Measurements from ENCODE around the gene TMEM184B. TPM values are rescaled to one million over a fixed set of nuclear protein-coding genes. Genes with fewer than 3 reads are reported as not detected.

Gene TMEM184B
- total and polyA plus RNA-seq, 2 of the 8 experiments (the other 6 are each of a cell fraction or from before 2014, with no cell fraction given), result 41.6 to 81.0 TPM

DNA sequence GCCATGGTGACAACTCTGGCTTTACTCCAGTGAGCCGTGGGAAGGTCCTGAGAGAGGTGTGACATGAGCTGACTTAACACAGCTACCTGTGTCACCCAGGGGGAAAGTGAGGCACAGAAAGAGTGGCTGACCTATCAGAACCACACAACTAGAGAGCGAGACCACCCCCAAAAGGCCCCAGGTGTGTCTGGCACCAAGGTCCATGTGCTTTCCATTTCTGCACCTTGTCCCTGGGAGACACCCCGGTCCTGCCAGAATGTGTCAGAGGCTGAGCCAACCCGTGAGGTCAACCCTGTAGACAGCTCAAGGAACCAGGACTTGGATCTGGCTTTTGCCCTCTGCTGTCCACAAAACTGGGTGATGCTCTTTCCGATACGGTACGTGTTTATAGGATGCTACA lies 61.3 kb downstream of the TMEM184B start:
- Histone ChIP-seq H2BK120ac (replicated peaks; ENCODE audit: low read depth, low read length) (no peak overlapping the region), H3K4me3 (ENCODE audit: extremely low read depth in 1 of 4, insufficient read depth in 2 of 4, low read depth in 3 of 4, low read length in 4 of 4) (no peak overlapping the region), H2AFZ (ENCODE audit: low read length) (no peak overlapping the region), H3K27me3 (replicated peaks in 1 of 4; ENCODE audit: control insufficient read depth in 3 of 4, extremely low read depth in 1 of 4, insufficient read depth in 3 of 4, low read length in 3 of 4) (peaks cover 0 to 16% (median 13%) of the 10 kb centered on the region in 4 experiments; a peak in 5 of 7 replicates), H2BK12ac (ENCODE audit: low read depth, low read length) (no peak overlapping the region), H3K79me2 (ENCODE audit: control insufficient read depth in 1 of 2, insufficient read depth in 2 of 2, low read length in 2 of 2) (peaks cover 0 to 5% of the 10 kb centered on the region in 2 experiments; a peak in 1 of 4 replicates), H3K23ac (ENCODE audit: insufficient read length) (no peak overlapping the region), H3K23me2 (ENCODE audit: low read depth, low read length) (peaks cover 6% of the 10 kb centered on the region; the same call in 1 of the 2 replicates), H3K4ac (replicated peaks; ENCODE audit: insufficient read length, low read depth, low read length) (no peak overlapping the region), H2AK5ac (ENCODE audit: low read depth, low read length) (no peak overlapping the region), H2BK5ac (ENCODE audit: low read depth, low read length) (no peak overlapping the region), H4K5ac (ENCODE audit: insufficient read length, low read depth, low read length) (no peak overlapping the region), H3K9me3 (ENCODE audit: insufficient read depth in 2 of 2, low read depth in 1 of 2, low read length in 1 of 2) (no peaks in the 10 kb centered on the region), H3K4me2 (ENCODE audit: insufficient read depth in 1 of 2, low read depth in 2 of 2, low read length in 2 of 2) (no peak overlapping the region), H3K18ac (ENCODE audit: extremely low read depth, low read length) (no peak overlapping the region), H3K36me3 (ENCODE audit: control insufficient read depth in 2 of 4, insufficient read depth in 4 of 4, low read length in 3 of 4) (no peaks in the 10 kb centered on the region), H2BK15ac (ENCODE audit: low read length) (no peak overlapping the region), H3K27ac (ENCODE audit: low read depth, low read length) (no peak overlapping the region), H3K56ac (replicated peaks; ENCODE audit: insufficient read length, low read depth, low read length) (no peak overlapping the region), H3K9ac (replicated peaks in 1 of 4; ENCODE audit: extremely low read depth in 1 of 4, low read depth in 3 of 4, low read length in 3 of 4) (no peak overlapping the region), H3K4me1 (replicated peaks in 1 of 4; ENCODE audit: control insufficient read depth in 3 of 4, insufficient read depth in 4 of 4, low read length in 3 of 4) (peaks cover 0 to 14% (median 4%) of the 10 kb centered on the region in 4 experiments; a peak in 5 of 7 replicates), H3K14ac (ENCODE audit: insufficient read length) (no peak overlapping the region), H4K8ac (ENCODE audit: extremely low read depth, insufficient read depth, low read length) (no peak overlapping the region), H4K91ac (replicated peaks; ENCODE audit: insufficient read length, low read length) (no peak overlapping the region), H2BK20ac (ENCODE audit: low read length) (no peak overlapping the region), H4K20me1 (replicated peaks in 1 of 2; ENCODE audit: control insufficient read depth in 1 of 2, insufficient read depth in 2 of 2, low read length in 2 of 2) (peaks cover 9 to 20% of the 10 kb centered on the region in 2 experiments), H3K79me1 (ENCODE audit: low read depth, low read length) (peaks cover 3% of the 10 kb centered on the region; the same call in 1 of the 2 replicates)
- no peak for FAIRE-seq
- DNase-seq (ENCODE audit: low read depth in 1 of 2, low spot score in 2 of 2), result no peak
- 91% methylated on average over 7 of the region's 7 CpGs; no CpG with 5 or more reads in 1 of the 2 experiments for WGBS, 2 experiments (ENCODE audit: extremely low coverage in 1 of 2, insufficient coverage in 1 of 2, insufficient read length in 1 of 2, insufficient replicate concordance in 2 of 2, low coverage in 1 of 2, low lambda C conversion rate in 2 of 2, missing lambda C conversion rate in 1 of 2)
- ChIA-PET POLR2A (ENCODE audit: partially characterized antibody) (interaction anchor here (1.1 to 5.8 kb wide), 2 partner anchors 8 to 112 kb away, joined by 4 to 65 read pairs; partner anchors contain the start of gene MAFF), CTCF (ENCODE audit: partially characterized antibody) (interaction anchor here (0.7 to 2.1 kb wide), 6 partner anchors 8 to 114 kb away, joined by 3 to 5 read pairs (median 4); no protein-coding TSS in a partner anchor)
- TF ChIP-seq SIN3A (conservative IDR thresholded peaks at IDR 0.05 in 1 of 2, IDR thresholded peaks at IDR 0.05 in 1 of 2; ENCODE audit: low read depth in 1 of 2, low read length in 2 of 2), result no peak
- TF ChIP-seq CHD2 (IDR thresholded peaks at IDR 0.05; ENCODE audit: low read length), result no peak
- no peak for TF ChIP-seq CTBP2 (IDR thresholded peaks at IDR 0.05; ENCODE audit: borderline replicate concordance, insufficient read depth, insufficient read length, low read length)
- TF ChIP-seq NANOG (IDR thresholded peaks at IDR 0.05; ENCODE audit: insufficient read depth, low read depth, low read length, poor library complexity, severe bottlenecking), result no peak
- no peak for TF ChIP-seq POLR2AphosphoS5 (IDR thresholded peaks at IDR 0.05; ENCODE audit: low read depth, low read length)
- TF ChIP-seq TAF1 (IDR thresholded peaks at IDR 0.05; ENCODE audit: low read depth, low read length), result no peak
- no peak for TF ChIP-seq FOSL1 (IDR thresholded peaks at IDR 0.05; ENCODE audit: insufficient read depth, low read depth, low read length)
- TF ChIP-seq PHF8 (conservative IDR thresholded peaks at IDR 0.05; ENCODE audit: low read depth, low read length), result no peak
- TF ChIP-seq GTF2F1 (IDR thresholded peaks at IDR 0.05; ENCODE audit: borderline replicate concordance, low read depth, low read length), result no peak
- TF ChIP-seq HDAC6 (IDR thresholded peaks at IDR 0.05; ENCODE audit: low read depth, low read length), result no peak
- no peak for TF ChIP-seq SP4 (IDR thresholded peaks at IDR 0.05; ENCODE audit: low read length)
- TF ChIP-seq SIRT6 (IDR thresholded peaks at IDR 0.05; ENCODE audit: low read length), result no peak
- TF ChIP-seq CHD1 (IDR thresholded peaks at IDR 0.05; ENCODE audit: low read depth, low read length), result no peak
- TF ChIP-seq ZNF274 (IDR thresholded peaks at IDR 0.05; ENCODE audit: borderline replicate concordance, extremely low read depth, low read length), result no peak
- no peak for TF ChIP-seq SRF (IDR thresholded peaks at IDR 0.05; ENCODE audit: low read depth, low read length)
